ENCODE data around the gene ZC3H15. TPM values are rescaled to one million over a fixed set of nuclear protein-coding genes. Genes with fewer than 3 reads are reported as not detected.

ZC3H15 gene
- total RNA-seq, 1 experiment from 2014 or later: 98.8 TPM

GRCh38 chr2:186554429-186554828 lies 68.4 kb downstream of the ZC3H15 start:
- H3K9me3 Mint-ChIP-seq (ENCODE audit: unreplicated experiment): no peaks in the 10 kb centered on the region
- H3K27ac Mint-ChIP-seq (ENCODE audit: low read depth, unreplicated experiment): no peak overlapping the region
- H3K4me3 Mint-ChIP-seq (ENCODE audit: unreplicated experiment): no peak overlapping the region
- no peaks in the 10 kb centered on the region for H3K36me3 Mint-ChIP-seq (ENCODE audit: insufficient read depth, unreplicated experiment)
- no peaks in the 10 kb centered on the region for H3K27me3 Mint-ChIP-seq (ENCODE audit: insufficient read depth, unreplicated experiment)
- TF ChIP-seq CTCF (IDR thresholded peaks at IDR 0.05; ENCODE audit: unreplicated experiment): no peak
- ChIA-PET CTCF (interaction anchor here (2.2 kb wide), 1 partner anchor 51 kb away, joined by 10 read pairs; no protein-coding TSS in a partner anchor), POLR2A (interaction anchor here (1.1 to 2.2 kb wide), 4 partner anchors 8 to 35 kb away, joined by 3 to 6 read pairs (median 4); partner anchors contain the start of gene ITGAV)
- no TSS peak for BruUV-seq (replicated peaks)
- intact Hi-C loops (cut with micrococcal nuclease): no loop called here
- no peaks in the 10 kb centered on the region for H3K4me1 Mint-ChIP-seq (ENCODE audit: insufficient read depth, unreplicated experiment)
- no peak for DNase-seq (ENCODE audit: unreplicated experiment)

DNA sequence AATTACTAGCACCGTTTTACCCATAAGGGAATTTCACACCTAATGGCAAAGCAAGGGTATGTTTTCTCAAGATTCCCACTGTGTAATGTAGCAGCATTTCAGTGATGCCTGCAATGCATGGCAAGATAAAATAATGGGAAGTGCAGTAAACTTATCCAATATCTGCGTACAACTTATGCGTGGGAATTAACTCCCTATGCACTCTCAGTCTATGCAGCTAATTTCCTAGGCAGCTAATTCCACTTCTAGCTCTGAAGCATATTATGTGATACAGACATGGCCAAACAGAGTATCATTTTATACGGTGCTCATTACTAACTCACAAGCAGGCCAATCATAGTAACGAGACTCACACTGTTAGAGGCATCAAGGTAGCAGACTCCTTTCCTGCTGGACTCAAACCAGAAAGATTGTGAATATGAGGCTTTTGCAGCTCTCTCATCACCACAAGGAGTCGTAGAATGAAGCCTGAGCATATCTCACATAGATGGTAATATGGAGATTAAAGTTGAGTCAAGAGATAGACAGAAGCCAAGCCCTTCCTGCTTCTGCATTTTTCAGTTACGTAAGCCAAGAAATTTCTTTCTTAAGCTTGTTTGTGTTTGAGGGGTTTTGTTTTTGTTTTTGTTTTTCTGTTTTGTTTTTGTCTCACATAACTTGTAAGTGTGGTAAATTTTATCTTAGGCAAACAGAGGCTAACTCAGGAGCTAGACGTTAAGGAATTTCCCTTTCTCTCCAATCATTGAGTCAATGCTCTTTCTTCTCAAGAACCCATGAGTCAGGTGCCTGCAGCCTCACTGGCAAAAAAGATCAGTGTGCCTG lies 69.0 kb downstream of the ZC3H15 start:
- DNase-seq (ENCODE audit: unreplicated experiment): no peak
- H3K9me3 Mint-ChIP-seq (ENCODE audit: unreplicated experiment): no peaks in the 10 kb centered on the region
- CTCF ChIA-PET: interaction anchor here (0.7 to 2.2 kb wide), 2 partner anchors 52 to 87 kb away, joined by 3 to 10 read pairs; no protein-coding TSS in a partner anchor
- intact Hi-C loops (cut with micrococcal nuclease): no loop called here
- POLR2A ChIA-PET: interaction anchor here (0.7 to 2.2 kb wide), 5 partner anchors 9 to 96 kb away, joined by 3 to 7 read pairs (median 5); no protein-coding TSS in a partner anchor
- BruUV-seq (replicated peaks): no TSS peak
- TF ChIP-seq CTCF (IDR thresholded peaks at IDR 0.05; ENCODE audit: unreplicated experiment): no peak
- no peak overlapping the region for H3K4me3 Mint-ChIP-seq (ENCODE audit: unreplicated experiment)
- H3K4me1 Mint-ChIP-seq (ENCODE audit: insufficient read depth, unreplicated experiment): no peaks in the 10 kb centered on the region
- no peaks in the 10 kb centered on the region for H3K27me3 Mint-ChIP-seq (ENCODE audit: insufficient read depth, unreplicated experiment)
- no peak overlapping the region for H3K27ac Mint-ChIP-seq (ENCODE audit: low read depth, unreplicated experiment)
- H3K36me3 Mint-ChIP-seq (ENCODE audit: insufficient read depth, unreplicated experiment): no peaks in the 10 kb centered on the region

DNA sequence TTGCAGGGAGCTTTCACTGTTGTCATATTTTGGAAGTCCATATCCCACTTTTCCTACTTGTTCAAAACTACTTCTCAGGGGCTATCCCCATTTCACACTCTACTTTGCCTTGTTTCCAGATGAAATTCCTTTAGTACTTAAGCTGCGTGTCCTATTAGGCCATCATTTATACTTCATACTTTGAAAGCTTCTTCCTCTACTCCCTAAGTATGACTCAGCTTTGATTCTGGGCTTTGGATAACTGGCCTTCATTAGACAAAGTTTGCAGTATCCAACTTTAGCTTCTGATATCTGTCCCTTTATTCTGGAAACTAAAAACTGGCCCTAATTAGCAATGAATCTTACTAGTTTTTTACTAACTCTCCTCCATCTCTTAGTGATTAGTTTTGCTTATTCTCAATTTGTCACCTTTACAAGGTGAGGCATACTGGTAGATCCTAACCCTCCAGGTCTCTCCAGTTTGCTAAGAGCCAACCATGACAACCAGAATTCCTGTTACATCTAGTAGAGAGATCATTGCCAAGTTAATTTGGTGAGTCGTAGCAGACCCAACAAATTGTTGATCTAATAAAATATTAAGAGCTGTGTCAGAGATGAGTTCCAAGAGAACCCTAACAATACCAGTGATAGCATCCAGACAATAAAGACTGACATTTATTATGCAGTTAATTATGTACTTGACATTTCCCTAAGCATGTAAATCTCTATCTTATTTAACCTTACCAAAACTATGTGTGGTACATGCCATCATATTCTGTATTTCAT lies 72.6 kb downstream of the ZC3H15 start:
- DNase-seq (ENCODE audit: unreplicated experiment): no peak
- peaks cover 5% of the 10 kb centered on the region for H3K9me3 Mint-ChIP-seq (ENCODE audit: unreplicated experiment)
- BruUV-seq (replicated peaks): no TSS peak
- no peak overlapping the region for H3K27ac Mint-ChIP-seq (ENCODE audit: low read depth, unreplicated experiment)
- H3K27me3 Mint-ChIP-seq (ENCODE audit: insufficient read depth, unreplicated experiment): no peaks in the 10 kb centered on the region
- TF ChIP-seq CTCF (IDR thresholded peaks at IDR 0.05; ENCODE audit: unreplicated experiment): no peak
- peaks cover 6% of the 10 kb centered on the region for H3K4me1 Mint-ChIP-seq (ENCODE audit: insufficient read depth, unreplicated experiment)
- H3K36me3 Mint-ChIP-seq (ENCODE audit: insufficient read depth, unreplicated experiment): peaks cover 4% of the 10 kb centered on the region
- no peak overlapping the region for H3K4me3 Mint-ChIP-seq (ENCODE audit: unreplicated experiment)
- intact Hi-C loops (cut with micrococcal nuclease): no loop called here
- ChIA-PET CTCF (interaction anchor here (0.5 to 0.7 kb wide), 2 partner anchors 13 to 510 kb away, joined by 3 read pairs; no protein-coding TSS in a partner anchor), POLR2A (interaction anchor here (0.8 to 1.2 kb wide), 2 partner anchors 12 to 15 kb away, joined by 3 to 5 read pairs; no protein-coding TSS in a partner anchor)

Other genes starting within 250 kb of the ZC3H15 start
- gene ITGAV, start 103.8 kb downstream of the ZC3H15 start, total RNA-seq (2022): 56.1 TPM in 2 replicates
- 4.9 and 5.9 TPM in 2 replicates for gene FAM171B, start 207.8 kb downstream of the ZC3H15 start, total RNA-seq (2022)

All from MCF 10A (cell line).